Body of pancreas (tissue), 4 donors: ENCODE measurements around the gene NECTIN3. TPM values are rescaled to one million over a fixed set of nuclear protein-coding genes. Genes with fewer than 3 reads are reported as not detected.

ENCODE experiments used
- ATAC-seq: fragments of 150-250 bp; one replicate; pipeline ENCODE4 v1.9.1; 2016
- DNase-seq, 4 donors: peaks; one replicate each; pipeline ENCODE4 v3.0.0-alpha.2; 2019
- H3K27ac ChIP-seq, 4 donors: fragments of 200-600 bp; sonication (generic); 1 replicate in 3 of 4; 2 replicates in 1 of 4; pipeline versions ENCODE4 v1.5.1 to v1.6.1; 2016 to 2019; ENCODE audit warnings: mild to moderate bottlenecking in 1 of 4, mixed read lengths in 1 of 4, moderate library complexity in 1 of 4
- H3K27me3 ChIP-seq, 2 donors: fragments of 200-600 bp; sonication (generic); one replicate each; pipeline ENCODE4 v1.6.0; 2016; ENCODE audit warnings: mild to moderate bottlenecking in 1 of 2
- H3K36me3 ChIP-seq, 2 donors: fragments of 200-600 bp; sonication (generic); replicated peaks in 1 of 2; 2 replicates each; pipeline ENCODE4 v1.5.1; 2016; ENCODE audit warnings: low read depth in 2 of 2; ENCODE audit not compliant: insufficient read depth in 1 of 2
- H3K4me1 ChIP-seq: fragments of 200-600 bp; sonication (generic); one replicate; pipeline ENCODE4 v1.6.0; 2016
- H3K4me3 ChIP-seq, 2 donors: fragments of 200-600 bp; sonication (generic); 1 replicate in 1 of 2; 2 replicates in 1 of 2; pipeline ENCODE4 v1.5.1; 2016 to 2019
- H3K9me3 ChIP-seq, 3 donors: fragments of 200-600 bp; sonication (generic); 1 replicate in 2 of 3; 2 replicates in 1 of 3; pipeline ENCODE4 v1.5.1; 2016
- POLR2A ChIP-seq, 3 donors: fragments of 450-650 bp; IDR thresholded peaks; one replicate each; pipeline ENCODE4 v1.6.1; 2016; ENCODE audit warnings: antibody characterized with exemption in 3 of 3, mild to moderate bottlenecking in 2 of 3
- WGBS, 2 donors: methylation state at CpG; one replicate each; pipeline ENCODE4 v1.1.5; 2017; 5-methylcytosine and 5-hydroxymethylcytosine counted together
- intact Hi-C: fragments of 100-400 bp; cut with DNase I; formaldehyde crosslinking; loops from one replicate; pipeline ENCODE4 v1.15.1; 2023
- total RNA-seq, 2 donors: library from RNA; depleted of rRNA; stranded (reverse); fragments of >200 nt; gene quantifications; one replicate each; pipeline ENCODE4 v1.1.0, GENCODE V29; 2016
- TF ChIP-seq, protein P1 (sequence below), 7 experiments: fragments of 450-650 bp in 4 of 7; fragments of 200-600 bp in 3 of 7; sonication (generic) in 3 of 7; IDR thresholded peaks; one replicate each; pipeline ENCODE4 v1.5.1; 2016 to 2019; ENCODE audit warnings: antibody characterized with exemption in 7 of 7

The NECTIN3 gene
- total RNA-seq, 2 donors from 2014 or later, result 7.6 to 9.1 TPM

GRCh38 chr3:111229301-111229700 is 157.7 kb downstream of the NECTIN3 start:
- intact Hi-C loops, result no loop called here

DNA sequence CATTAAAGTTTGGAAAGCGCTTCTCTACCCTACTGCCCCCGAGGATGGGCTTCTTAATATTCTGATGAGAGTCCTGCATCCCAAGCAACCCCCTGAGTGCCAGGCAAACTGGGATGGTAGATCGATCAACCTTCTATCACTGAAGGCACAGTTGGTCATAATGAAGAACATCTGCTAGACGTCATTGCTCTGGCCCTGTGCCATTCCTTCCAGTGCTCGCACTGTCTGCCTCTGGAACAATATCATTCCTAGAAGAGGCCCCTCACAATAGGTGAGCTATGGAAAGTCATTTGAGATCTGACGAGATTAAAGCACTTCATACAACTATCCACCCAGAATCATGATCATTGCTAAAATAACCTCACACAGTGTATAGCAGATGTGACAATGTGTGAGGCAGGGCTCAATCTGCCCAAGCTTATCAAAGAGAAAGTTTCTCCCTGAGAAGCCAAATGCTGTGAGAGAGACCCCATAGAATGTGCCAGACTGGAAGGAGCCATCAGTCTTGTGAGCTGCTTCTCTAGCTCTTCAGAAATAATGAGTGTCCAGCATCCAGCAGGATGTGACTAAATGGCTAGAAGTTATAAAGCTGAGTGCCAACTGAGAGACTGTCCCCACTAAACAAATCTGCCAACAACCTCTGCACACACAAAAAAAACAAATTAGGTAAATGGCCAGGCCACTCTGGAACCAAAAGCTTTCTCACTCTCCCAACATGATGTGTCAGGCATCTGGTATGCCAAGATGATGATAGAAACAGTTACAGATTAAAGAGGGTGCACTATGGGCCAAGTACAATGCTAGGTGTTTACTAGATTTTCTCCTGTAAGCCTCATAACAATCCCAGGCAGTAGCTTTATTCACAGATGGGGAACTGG is 165.5 kb downstream of the NECTIN3 start:
- H3K9me3 ChIP-seq, result no peaks in the 10 kb centered on the region
- no peak for ATAC-seq

More at GRCh38 chr3:111229301-111229700, 157.7 kb downstream of the NECTIN3 start:
- no peak for DNase-seq
- TF ChIP-seq POLR2A (IDR thresholded peaks at IDR 0.05), result no peak
- TF ChIP-seq, protein P1, sequence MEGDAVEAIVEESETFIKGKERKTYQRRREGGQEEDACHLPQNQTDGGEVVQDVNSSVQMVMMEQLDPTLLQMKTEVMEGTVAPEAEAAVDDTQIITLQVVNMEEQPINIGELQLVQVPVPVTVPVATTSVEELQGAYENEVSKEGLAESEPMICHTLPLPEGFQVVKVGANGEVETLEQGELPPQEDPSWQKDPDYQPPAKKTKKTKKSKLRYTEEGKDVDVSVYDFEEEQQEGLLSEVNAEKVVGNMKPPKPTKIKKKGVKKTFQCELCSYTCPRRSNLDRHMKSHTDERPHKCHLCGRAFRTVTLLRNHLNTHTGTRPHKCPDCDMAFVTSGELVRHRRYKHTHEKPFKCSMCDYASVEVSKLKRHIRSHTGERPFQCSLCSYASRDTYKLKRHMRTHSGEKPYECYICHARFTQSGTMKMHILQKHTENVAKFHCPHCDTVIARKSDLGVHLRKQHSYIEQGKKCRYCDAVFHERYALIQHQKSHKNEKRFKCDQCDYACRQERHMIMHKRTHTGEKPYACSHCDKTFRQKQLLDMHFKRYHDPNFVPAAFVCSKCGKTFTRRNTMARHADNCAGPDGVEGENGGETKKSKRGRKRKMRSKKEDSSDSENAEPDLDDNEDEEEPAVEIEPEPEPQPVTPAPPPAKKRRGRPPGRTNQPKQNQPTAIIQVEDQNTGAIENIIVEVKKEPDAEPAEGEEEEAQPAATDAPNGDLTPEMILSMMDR (IDR thresholded peaks at IDR 0.05), result no peak
- no peaks in the 10 kb centered on the region for H3K4me1 ChIP-seq
- no peaks in the 10 kb centered on the region for H3K36me3 ChIP-seq
- no peak for ATAC-seq
- H3K4me3 ChIP-seq, result no peak overlapping the region
- no peaks in the 10 kb centered on the region for H3K9me3 ChIP-seq
- H3K27me3 ChIP-seq, result no peaks in the 10 kb centered on the region
- H3K27ac ChIP-seq, result no peak overlapping the region
- 75 to 93% methylated on average over 3 of the region's 3 CpGs for WGBS, 2 donors

GRCh38 chr3:111237946-111238345 is 166.3 kb downstream of the NECTIN3 start:
- intact Hi-C loops, result no loop called here
- no peaks in the 10 kb centered on the region for H3K27me3 ChIP-seq
- WGBS, 2 donors, result 66 to 69% methylated on average over 1 of the region's 1 CpG
- H3K9me3 ChIP-seq, result peaks cover 0 to 5% (median 0%) of the 10 kb centered on the region in 3 donors
- ATAC-seq (no peak), DNase-seq (no peak)
- TF ChIP-seq, protein P1 (IDR thresholded peaks at IDR 0.05), result no peak
- TF ChIP-seq POLR2A (IDR thresholded peaks at IDR 0.05), result no peak
- no peak overlapping the region for H3K27ac ChIP-seq
- H3K4me3 ChIP-seq, result no peak overlapping the region
- H3K4me1 ChIP-seq, result no peaks in the 10 kb centered on the region
- no peaks in the 10 kb centered on the region for H3K36me3 ChIP-seq

More for the DNA sequence above, 165.5 kb downstream of the NECTIN3 start:
- H3K4me1 ChIP-seq, result no peaks in the 10 kb centered on the region
- H3K4me3 ChIP-seq, result no peak overlapping the region
- no peak for DNase-seq
- H3K36me3 ChIP-seq, result no peaks in the 10 kb centered on the region
- no peaks in the 10 kb centered on the region for H3K27me3 ChIP-seq
- intact Hi-C loops, result no loop called here
- H3K27ac ChIP-seq, result no peak overlapping the region
- 71 to 88% methylated on average over 5 to 6 of the region's 6 CpGs for WGBS, 2 donors
- TF ChIP-seq, protein P1 (IDR thresholded peaks at IDR 0.05), result no peak
- no peak for TF ChIP-seq POLR2A (IDR thresholded peaks at IDR 0.05)

- 59 to 70% methylated on average over 1 of the region's 1 CpG for WGBS, 2 donors
- ATAC-seq, result no peak
Observed at GRCh38 chr3:111238885-111239284, 167.3 kb downstream of the NECTIN3 start.

More at GRCh38 chr3:111238885-111239284, 167.3 kb downstream of the NECTIN3 start:
- Histone ChIP-seq H3K36me3 (no peaks in the 10 kb centered on the region), H3K4me3 (no peak overlapping the region), H3K27me3 (no peaks in the 10 kb centered on the region), H3K9me3 (peaks cover 0 to 7% (median 0%) of the 10 kb centered on the region in 3 donors), H3K27ac (no peak overlapping the region), H3K4me1 (no peaks in the 10 kb centered on the region)
- intact Hi-C loops, result no loop called here
- no peak for DNase-seq
- TF ChIP-seq, protein P1 (IDR thresholded peaks at IDR 0.05), result no peak
- TF ChIP-seq POLR2A (IDR thresholded peaks at IDR 0.05), result no peak
